CD4-positive, alpha-beta T cell treated with Interleukin-2 at 100 ng/mL for 4 hours (primary cell): ENCODE data around the gene CXorf65.

Source experiments
- DNase-seq: peaks from one replicate; pipeline ENCODE4 v3.0.0-alpha.2; 2020; ENCODE audit warnings: low spot score

CXorf65 gene

DNA sequence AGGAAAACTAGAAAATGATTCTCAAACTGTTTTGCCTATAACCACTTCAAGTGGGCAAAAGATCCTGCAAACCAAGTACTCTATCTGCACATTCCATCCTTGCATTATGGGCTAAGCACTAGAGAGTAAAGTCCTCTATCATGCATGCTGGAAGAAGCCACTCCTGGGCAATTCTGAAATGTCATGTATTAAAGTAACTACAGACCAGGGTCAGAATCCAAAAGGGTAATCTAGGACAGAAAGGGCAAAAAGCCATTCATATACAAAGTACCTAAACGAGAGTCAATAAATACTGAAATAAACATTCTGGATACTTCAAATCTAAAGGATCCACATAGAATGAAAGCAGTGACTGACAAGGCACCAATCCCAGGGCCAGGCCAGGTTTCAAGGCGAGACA, 39.5 kb downstream of the CXorf65 start:
- no peak for DNase-seq

DNA sequence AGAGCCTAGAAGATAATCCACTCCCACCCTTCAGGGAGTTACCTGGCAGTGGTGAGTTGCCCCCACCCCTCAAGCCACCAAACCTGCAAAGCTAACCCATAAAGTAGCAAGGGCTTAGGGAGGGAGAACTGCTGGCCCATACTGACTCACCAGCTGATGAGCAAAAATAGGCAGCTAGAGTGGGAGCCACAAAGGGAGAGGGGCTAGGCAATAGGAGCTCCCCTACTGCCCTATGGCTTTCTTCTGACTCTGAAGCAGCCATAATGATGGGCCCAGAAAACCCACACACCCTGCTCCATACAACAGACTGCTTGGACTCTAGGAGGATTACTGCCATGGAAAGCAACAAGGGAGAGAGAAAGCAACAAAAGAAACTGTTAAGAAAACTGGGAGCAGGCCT, 46.4 kb downstream of the CXorf65 start:
- DNase-seq: no peak

DNA sequence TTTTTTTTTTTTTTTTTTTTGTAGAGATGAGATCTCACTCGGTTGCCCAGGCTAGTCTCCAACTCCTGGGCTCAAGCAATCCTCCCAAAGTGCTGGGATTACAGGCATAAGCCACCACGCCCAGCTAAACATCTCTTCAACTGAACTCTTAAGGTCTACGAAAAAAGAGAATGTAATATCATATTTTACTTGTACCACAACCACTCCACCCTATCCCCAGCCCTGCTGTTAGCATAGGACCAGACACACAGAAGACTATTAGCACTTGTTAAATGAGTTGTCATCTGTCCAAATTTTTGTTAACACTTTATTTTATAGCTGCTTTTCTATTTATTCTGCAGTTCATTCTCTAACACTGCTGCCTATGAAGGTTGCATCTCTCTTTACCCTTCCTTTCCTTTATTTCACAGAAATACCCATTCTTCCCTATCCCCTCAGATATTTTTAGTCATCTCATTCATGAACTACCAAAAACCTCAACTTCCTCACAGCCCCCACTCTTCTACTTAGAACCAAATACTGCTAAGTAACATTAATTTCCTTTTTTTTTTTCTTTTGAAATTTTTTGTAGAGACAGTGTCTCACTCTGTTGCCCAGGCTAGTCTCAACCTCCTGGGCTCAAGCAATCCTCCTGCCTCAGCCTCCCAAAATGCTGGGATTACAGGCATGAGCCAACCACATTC, 48.6 kb downstream of the CXorf65 start:
- no peak for DNase-seq

DNA sequence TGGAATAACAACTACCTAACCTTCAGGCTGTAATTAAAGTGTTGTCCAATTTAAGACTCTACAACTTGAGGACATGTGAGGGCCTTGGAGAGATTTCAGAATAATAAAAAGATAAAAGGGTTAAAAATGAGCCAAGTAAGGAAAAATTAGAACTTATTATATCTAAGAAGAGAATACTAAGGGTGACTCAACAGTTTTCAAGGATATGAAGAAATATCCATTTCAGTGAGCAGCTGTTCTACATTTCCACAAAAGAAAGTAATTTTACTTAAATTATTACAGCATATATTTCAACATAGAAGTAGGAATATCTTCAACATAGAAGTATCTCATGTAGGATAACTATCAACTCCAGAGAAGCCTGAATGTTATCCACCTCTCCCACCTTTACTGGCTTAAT, 49.7 kb downstream of the CXorf65 start:
- no peak for DNase-seq
